Measurements from ENCODE around the gene PHF19. TPM values are rescaled to one million over a fixed set of nuclear protein-coding genes. Genes with fewer than 3 reads are reported as not detected.

The PHF19 gene
- total RNA-seq, result 22.4 TPM

DNA sequence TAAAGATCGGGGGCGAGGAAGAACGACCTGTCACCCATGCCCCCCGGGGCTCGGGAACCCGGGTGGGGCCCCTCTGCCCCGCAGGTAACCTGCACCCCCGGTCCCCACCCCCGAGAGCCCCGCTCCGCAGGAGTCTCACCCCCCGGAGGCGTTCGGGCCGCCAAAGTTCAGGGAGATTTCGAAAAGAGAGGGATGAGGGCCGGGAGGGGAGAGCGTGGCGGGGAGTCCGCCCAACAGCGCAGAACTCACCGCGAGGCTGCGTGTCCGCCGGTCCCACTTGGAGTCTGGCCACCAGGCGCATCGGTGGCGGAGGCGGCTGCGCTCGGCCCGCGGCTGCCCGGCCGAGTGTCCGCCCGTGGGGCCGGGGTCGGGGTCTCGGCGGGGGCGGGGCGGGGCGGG, at the start of gene PHF19:
Gene PHF19 (minus strand): TSS at position 347 of the 399 bp plus-strand sequence. CDS start 2,447 bp downstream, outside the sequence.

DNA sequence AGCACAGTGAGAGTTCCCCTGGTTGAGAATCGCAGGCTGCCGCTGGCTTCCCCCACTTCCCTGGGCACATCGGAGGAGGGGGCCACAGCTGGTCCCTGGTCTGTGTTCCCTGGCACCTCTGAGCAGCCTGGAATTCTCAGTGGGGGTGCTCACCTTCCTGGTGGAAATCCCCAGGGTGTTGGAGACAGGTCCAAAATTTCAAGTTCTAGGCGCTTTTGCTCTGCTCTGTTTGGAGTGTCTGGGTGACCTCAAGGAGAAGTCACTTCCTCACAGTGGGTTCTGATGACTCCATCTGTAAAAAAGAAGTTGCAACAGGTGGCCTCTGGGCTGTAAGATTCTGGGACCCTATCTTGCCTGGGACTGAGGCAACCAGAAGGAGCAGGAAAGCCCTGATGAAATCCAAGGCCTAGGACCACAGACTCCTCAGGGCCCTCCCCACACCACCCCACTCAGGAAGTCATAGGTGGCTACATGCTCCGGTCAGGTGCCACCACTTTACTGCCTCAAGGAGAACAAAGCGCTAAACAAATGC, 49.5 kb upstream of the PHF19 start, which contains the start of gene TRAF1:
Gene TRAF1 (minus strand): TSS at position 400 of the 532 bp plus-strand sequence. CDS start 721 bp downstream, outside the sequence.

DNA sequence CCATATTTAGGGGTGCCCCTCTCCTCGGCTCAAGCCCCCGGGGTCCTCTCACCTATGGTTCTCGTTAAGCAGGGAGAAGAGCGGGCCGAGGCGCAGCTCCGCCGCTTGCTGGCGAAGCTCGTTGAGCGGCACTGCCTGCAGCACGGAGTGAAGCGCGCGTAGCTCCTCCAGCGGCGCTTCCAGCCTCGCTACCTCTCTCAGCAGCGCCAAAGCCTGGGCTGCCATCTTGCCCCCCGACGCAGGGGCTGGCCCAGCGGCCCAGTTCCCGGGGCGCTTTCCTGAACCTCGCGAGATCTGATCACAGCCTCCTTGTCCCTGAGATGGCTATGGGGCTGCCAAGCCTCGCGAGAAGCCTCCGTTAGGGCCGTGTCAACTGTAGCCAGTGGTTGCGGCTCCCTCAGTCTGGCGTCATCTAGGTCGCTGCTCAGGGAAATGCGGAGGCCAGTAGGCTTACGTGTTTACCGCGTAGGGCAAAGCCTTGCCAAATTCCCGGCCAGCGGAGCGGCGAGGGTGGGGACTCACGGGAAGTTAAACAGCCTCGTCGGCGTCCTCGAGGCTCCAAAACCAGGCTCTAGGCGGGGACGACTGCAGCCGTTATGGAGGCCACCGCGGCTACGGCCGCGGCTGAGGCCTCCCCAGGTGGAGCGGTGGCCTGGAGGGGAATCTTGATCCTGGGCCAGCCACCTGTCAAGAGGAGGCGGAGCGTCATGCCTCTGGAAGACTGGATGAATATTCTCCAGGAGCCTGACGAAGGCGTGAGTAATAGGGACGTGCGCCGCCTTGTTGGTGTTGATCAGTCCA, 34.1 kb downstream of the PHF19 start, which contains the start of gene PSMD5:
Gene PSMD5 (minus strand): TSS at position 238 of the 801 bp plus-strand sequence. CDS start 13 bp downstream, at position 225.

Other genes with a start within 250 kb of the PHF19 start
- 14.0 TPM for gene MEGF9, start 162.7 kb downstream of the PHF19 start, total RNA-seq
- 49.2 TPM for gene FBXW2, start 83.8 kb downstream of the PHF19 start, total RNA-seq
- 20.4 TPM for gene PSMD5, start 34.3 kb downstream of the PHF19 start, total RNA-seq
- 5.2 TPM for gene TRAF1, start 49.6 kb upstream of the PHF19 start, total RNA-seq
- 9.8 TPM for gene C5, start 173.1 kb upstream of the PHF19 start, total RNA-seq
- gene CNTRL, start 197.8 kb upstream of the PHF19 start, total RNA-seq, result 20.8 TPM